NCI-H1092 (cell line): ENCODE data around the gene PNP.
"Not testable (repeated sequence)": the region's sequence is repeated elsewhere in the genome, so short reads cannot be mapped to it uniquely, and the experiment has no call there.

Experiments used
- DNase-seq: peaks from one replicate; lab custom pipeline; 2025; lab: John Stamatoyannopoulos, UW

The PNP gene

DNA sequence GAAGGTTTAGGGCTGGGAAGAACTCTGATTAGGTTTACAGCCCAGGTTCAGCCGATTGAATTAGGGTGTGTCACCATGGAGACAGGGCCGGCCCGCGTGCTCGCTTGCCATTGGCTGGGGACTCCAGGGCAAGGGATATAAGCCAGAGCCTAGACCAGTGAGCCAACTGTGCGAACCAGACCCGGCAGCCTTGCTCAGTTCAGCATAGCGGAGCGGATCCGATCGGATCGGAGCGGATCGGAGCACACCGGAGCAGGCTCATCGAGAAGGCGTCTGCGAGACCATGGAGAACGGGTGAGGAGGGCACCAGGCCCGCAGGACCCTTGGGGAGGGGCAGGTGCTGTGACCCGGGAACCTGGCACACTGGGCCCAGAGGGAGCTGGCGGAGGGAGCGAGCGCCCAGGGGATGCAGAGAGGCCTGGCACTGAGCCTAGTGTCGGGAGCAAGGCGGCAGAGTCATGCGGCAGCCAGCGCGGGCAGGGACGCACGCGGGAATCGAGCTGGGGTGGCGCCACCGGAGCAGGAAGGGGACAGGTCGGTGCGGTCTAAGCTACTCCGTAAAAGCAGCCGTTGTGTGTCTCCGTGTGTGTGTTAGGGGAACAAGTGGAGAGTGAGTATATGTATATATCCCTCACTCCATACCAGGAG, at the start of gene PNP:
Gene PNP (plus strand): TSS at position 165 of the 648 bp plus-strand sequence. CDS start 119 bp downstream, at position 284.
- DNase-seq: peak; percentile 97

DNA sequence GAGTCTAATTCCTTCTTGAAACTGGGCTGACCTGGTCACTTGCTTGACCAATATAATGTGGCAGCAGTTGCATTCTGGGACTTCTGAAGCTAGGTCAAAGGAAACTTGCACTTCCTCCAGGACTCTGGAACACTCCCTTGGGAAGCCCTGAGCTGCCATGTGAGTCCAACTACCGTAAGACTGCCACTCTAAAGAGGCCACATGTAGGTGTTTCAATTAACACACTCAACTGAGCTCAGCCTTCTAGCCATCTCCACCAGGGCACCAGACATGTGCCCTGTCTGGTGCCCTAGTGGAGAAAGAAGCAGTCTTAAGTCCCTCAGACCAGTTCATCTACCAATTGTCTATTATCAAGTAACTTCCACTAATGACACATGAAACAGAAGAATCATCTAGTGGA, 49.8 kb upstream of the PNP start:
- DNase-seq: no peak

DNA sequence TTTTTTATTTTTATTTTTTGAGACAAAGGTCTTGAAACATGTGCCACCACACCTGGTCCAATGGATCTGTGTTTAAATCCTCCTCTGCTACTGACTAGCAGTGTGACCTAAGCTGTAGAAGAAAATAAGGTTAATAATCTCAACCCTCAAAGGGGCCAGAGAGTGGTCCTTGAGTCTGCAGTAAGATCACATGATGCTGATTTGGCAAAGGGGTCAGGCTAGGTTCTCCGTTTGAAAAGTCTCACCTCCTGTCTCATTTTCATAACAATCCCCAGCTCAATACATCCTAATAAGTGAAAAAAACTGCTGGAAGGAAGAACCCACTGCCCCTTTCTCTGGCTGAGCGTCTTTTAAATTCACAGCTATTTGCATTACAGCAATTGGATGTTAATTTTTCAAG, 47.9 kb upstream of the PNP start:
- no peak for DNase-seq

DNA sequence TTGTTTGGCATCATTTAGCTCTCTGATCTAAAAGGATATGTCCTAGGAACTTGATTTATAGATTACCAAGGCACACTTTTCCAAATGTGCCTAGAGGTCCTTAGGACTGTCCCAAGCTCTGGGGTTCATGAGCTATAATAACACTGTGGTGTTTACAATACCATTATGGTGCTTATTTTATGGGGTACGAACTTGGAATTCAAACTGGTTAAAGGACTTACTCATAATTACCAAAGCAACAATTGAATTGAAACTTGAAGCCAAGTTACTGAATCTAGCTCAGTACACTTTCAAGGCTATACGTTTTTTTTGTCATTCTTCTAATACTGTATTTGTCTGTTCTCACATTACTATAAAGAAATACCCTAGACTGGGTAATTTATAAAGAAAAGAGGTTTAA, 46.3 kb upstream of the PNP start:
- no peak for DNase-seq

DNA sequence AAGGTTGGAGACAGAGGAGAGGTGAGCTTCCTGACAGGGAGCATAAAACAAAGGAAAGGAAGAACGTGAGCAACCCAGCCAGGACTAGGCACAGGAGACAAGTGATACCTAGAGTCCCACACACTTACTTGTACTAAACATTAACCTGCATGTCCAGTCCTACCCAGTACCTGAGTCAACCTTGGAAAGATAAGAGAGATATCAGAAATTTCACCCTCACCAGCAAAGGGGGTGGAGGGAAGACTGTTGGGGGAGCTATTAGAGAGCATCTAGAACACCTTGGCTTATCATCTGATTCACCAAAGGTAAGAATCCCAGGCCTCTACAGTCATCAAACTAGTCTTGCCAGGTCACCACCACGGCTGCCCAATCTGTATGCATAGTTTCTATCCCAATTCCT, 44.4 kb upstream of the PNP start:
- no peak for DNase-seq

DNA sequence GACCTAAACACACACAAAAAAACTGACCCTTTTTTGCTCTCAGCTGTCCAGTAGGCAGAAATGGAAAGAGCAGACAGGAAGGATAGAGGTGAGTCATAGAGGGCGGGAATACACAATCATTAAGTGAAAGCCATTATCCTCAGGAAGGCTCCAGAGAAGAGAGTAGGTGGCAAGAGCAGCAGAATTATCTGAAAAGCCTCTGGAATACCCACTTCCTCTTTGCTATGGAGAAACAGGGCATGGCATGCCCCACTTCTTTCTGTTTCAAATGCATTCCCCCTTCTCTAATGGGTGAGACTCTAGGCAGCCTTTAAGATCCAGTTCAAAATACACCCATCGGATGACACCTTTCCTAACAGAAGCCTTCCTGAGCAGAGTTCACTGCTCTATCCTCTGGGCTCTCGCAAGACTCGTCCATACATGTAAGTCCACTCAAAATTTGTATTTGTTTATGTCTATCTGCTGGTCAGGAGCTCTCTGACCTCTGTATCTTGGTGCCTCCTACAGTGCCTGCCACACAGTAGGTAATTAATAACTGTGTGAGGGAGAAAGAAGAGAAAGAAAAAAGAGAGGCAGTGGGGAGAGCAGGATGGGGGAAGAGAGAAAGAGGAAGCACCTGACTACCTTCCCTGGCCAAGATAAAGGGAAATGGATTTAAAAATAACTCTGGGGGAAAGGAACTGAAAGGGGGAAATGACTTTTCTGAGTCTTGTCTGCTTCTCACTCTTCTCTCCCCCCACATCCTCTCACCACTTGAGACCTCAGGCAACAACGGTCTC, 41.8 kb upstream of the PNP start:
- no peak for DNase-seq

DNA sequence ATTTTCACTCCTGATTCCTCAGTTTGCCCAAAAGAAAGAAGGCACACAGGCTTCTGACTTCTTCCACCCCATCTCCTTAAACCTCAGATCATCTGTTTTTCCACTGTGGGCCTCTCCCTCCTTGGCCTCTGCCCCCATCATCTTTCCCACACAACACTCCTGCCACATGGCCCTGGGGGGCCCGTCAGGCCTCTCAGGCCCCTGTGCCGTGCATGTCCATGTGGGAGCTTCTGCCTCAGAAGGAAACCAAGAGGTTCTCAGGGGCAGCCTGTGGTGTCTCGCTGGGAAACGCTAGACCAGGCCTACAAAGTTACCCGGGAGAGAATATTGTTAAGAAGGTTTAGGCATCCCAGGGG, 41.2 kb upstream of the PNP start:
- no peak for DNase-seq

DNA sequence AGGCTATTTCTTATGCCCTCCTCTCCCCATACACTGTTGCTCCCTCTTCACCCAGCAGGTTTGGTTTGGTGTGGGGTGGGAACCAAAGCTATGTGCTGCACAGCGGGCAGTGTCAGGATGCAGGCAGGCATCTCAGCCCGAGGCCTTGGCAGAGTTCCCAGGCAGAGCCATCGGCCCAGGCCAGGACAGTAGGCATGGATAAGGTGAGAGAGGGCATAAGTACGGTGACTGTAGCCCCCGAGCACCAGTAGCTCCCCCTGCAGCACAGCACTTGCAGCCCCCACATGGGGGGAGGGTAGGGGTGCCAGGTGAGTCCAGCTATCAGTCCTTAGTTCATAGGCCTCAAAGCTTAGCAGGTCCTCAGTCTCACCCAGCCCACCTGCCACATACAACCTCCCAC, 40.4 kb upstream of the PNP start:
- no peak for DNase-seq

DNA sequence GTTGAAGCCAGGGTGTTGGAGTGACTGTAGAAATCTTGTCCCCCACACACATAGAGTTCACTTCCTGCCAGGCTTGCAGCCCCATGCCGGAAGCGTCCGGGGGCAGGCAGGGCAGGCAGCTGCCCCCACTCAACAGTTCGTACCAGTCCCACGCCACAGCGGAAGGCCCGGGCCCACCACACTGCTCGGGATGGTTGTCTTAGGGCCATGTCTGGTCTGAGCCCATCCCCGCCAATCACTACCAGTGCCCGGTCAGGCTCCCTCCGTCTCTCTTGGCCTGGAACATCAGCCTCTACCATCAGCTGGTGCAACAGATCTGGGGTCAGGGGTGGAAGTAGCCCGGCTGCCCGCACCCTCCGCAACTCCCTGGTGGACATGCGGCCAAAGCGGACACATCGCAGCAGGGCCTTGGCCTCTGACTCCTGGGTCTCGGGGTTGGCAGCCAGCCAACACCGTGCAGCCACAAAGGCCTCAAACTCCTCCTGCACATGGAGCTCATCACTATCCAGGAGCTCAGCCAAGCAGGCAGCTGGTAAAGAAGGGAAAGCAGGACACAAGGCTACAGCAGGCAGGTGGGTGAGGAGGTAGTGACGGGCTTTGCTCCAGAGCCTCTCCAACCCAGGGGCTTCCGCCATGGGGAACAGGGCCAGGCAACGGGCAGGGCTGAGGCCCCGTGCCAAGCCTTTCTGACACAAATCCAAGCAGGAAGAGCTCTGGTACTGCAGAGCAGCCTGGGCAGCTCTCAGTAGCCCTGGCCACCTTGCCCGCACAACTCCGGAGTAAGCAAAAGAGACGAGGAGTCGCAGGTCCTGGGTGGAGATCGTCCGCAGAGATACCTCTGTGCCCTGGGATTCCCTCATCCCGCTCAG, 39.2 kb upstream of the PNP start:
- peak; percentile 91 for DNase-seq

DNA sequence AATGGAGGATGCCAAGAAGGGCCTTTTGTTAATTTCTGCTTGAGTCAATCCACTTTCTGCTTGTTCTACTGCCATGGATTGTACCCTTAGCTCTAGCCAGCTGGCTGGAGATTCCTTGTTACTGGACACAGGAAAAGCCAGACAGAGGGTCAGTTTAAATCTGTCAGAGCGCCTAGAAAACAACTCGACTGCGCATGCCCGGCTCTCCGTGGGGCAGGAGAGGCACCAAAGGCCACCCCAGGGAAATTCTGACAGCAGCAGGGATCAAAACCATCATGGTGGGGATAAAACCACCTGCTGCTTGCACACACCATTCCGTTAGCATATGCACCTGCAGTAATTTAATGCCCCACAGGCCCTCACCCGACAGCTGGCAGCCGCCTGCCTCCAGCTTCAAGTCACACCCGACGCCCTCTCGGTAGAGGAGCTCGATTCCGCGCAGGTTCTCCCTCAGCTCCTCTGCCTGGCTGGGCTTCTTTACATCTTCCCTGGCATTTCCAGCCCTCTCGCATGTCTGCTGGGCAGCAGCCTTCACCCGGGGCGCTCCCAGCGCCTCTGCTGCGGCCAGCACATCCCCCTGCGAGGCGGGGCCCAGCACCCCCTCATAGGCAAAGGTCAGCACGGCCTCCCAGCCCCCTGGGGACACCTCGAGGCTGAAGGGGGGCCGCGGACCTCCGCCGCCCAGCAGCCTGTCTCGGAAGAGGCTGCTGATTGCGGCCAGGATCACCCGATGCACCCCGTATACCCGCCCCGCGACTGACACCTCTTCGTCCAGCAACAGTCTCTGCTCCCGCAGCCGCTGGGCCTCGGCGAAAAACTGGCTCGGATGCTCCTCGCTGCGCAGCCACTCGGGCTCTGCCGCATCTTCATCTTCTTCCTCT, 34.3 kb upstream of the PNP start:
- DNase-seq: no peak

DNA sequence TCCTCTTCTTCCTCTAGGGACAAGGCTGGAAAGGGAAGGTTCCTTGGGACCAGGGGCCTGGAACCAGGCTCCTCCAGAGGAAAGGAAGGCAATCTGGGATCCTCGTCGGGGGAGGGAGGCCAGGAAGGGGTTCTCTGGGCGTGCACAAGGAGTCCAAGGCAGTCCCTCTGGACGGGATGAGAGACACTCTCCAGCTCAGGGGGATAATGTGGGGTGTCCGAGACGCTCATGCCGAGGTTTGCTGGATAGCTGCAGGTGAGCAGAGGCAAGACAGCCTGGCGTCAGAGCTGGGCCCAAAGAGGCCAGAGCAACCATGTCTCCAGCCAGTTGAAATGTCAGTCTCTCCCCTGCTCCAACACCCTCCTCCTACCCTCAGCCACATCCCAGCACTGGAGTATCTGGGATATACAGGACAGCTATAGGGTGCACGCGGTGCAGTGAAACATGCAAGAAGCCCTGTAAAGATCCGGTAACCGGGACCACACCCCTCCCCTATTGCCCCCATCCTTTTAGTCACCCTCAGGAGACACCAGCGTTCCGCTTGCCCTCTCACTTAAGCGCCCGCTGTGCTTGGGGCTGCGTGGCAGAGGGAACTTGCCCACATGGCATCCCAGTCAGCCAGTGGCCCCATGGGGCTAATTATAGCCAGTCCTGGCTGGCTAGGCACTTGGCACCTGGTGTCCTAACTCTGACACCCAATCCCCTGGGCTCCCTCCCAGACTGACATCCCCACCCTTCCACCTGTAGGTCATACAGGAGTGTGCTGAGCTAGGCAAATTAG, 33.4 kb upstream of the PNP start, which contains the start of gene KLHL33:
Gene KLHL33 (minus strand): TSS at position 585 of the 781 bp plus-strand sequence. CDS start 355 bp downstream, at position 230.
- DNase-seq: no peak

DNA sequence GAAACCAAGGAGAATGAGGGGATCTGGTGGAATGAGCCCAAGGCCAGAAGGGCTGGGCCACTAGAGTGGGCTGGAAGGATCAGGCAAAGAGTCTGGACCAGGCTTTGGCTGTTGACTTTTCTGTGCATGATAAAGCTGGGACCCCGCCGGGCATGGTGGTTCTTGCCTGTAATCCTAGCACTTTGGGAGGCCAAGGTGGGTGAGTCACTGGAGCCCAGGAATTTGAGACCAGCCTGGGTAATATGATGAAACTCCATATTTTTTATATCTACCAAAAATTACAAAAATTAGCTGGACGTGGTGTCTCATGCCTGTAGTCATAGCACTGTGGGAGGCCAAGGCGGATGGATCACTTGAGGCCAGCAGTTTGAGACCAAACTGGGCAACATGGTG, 32.8 kb upstream of the PNP start:
- DNase-seq: no peak

DNA sequence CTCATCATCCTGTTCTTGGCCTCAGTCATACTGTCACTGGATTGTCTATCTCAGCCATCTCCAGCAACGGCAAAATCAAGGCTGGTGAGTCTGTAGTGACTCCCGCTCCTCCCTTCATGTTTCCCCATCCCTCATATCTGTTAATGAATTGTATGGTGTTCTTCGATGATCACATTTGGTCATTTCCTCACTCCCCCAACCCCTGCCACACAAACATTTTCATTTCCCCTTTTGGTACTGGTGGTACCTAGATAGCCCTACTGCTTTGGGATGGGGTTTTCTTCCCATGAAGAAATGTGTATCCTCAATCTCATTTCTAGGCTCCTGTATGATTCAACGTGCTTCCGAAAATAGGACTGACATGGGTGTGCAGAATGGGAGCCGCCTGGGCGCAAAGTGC, 30.5 kb upstream of the PNP start:
- no peak for DNase-seq

DNA sequence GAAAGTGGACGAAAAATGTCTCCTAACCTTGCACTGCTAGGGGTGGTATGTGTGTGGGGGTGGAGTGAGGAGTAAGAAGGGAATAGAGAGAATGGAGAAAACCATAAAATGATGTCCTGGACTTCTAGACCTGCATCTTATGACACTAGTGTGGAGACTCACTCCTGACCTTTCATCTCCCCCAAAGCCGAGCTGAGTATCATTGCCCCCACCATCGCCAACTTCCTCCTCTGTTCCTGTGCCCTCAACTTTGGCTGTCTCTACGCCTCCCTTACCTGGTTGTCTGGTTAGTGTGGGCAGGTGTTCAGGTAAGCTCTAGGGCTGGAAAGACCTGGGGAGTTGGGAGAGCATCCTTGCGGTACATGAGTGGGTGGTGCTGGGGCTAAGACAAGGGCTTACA, 28.7 kb upstream of the PNP start:
- DNase-seq: no peak

DNA sequence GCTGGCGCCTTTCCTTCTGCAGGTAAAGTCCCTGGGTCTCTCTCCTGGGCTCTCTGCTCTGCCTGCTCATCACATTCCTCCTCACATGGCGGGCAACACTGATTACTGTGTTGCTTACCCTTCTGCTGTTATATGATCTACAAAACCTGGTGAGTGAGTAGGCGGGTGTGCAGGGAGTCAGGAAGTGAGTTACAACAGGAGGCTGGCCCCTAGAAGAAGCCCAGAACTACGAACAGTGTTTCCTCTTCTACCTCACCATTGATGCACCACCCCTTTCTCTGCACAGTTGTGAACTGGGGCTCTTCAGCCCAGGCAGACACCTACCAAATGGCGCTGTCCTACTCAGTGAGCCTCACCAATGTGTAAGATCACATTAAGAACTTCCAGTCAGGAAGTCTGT, 28.3 kb upstream of the PNP start:
- DNase-seq: no peak

DNA sequence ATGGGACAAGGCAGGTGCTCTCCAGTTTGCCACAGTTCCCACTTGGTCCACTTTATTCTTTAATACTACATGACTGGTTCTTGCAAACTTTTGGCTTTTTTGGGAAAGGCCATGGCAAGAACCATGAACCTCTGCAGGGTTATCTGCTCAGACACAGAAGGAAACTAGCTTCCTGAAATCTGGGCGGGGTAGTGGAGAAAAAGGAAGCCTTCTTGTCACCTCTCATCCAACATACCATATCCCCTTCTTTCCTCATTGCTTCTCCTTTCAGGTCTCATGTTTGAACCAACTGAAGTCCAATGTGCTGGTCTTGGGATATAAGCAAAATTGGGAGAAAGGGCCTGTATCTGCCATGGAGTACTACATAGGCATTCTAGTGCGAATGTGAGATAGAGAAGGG, 27.7 kb upstream of the PNP start:
- DNase-seq: no peak

DNA sequence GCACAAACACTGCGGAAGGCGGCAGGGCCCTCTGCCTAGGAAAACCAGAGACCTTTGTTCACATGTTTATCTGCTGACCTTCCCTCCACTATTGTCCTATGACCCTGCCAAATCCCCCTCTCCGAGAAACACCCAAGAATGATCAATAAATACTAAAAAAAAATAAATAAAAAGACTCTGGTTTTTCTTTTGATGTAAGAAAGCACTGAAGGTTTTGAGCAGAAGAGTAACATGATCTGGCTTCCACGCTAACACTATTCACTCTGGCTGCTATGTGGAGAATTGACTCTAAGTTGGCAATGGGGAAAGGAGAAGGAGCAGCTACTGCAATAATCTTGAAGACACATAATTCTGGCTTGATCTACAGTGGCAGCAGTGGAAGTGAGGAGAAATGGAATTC, 25.6 kb upstream of the PNP start:
- not testable (repeated sequence) for DNase-seq

DNA sequence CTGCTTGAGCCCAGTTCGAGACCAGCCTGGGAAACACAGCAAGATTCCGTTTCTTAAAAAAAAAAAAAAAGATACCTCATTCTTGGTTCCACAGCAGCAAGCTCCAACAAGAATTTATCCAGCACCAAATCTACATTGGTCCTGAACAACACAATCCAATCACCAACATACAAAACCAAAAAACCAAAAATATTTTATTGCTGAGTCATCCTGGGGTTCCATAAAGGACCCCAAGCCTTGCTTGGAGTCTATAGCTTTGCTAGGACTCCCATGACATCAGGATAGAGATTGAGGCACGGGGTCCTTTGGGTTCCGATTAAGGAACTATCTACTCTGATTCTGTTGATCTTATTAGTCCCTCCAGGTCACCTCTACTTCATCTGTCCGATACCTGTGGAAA, 22.3 kb upstream of the PNP start:
- DNase-seq: no peak

DNA sequence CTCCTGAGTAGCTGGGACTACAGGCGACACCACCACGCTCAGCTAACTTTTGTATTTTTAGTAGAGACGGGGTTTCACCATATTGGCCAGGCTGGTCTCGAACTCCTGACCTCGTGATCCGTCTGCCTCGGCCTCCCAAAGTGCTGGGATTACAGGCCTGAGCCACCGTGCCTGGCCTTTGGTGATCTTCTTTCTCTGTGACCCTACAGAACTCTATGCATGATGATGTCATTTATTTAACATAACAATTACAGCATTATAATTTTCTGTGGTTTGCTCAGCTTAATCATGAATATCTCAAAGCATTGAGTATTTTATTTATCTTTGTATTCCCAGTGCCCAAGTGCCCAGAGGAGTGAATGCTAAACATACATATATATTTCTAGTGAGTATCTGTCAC, 16.4 kb upstream of the PNP start:
- not testable (repeated sequence) for DNase-seq

DNA sequence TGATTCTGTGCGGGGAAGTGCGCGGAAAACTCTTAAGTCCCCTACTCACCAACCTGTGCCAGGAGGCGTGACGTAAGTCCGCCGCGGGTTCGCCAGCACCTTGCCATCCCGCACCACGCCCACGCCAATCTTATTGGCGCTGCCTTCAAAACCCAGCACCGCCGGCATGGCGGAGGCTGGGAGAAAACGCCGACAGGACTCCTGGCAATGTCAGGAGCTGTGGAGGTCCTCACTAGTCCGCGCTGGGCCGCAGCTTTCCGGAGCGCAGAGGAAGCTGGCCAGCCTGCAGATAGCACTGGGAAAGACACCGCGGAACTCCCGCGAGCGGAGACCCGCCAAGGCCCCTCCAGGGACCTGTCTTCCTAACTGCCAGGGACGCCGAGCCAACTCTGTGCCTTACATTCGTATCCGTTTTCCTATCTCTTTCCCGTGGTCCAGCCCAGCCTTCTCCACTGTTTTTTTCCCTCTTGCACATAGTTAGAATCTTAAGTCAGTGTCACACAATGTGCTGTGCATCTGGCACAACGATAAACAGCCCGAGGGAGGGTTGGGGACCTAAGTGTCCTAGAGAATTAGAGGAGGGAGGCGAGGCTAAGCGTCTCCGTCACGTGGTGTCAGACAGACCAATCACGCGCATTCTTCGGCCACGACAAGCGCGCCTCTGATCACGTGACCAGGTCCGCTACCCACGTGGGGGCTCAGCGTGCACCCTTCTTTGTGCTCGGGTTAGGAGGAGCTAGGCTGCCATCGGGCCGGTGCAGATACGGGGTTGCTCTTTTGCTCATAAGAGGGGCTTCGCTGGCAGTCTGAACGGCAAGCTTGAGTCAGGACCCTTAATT, 14.5 kb upstream of the PNP start, which contains the start of the genes APEX1 and OSGEP:
Gene APEX1 (plus strand): TSS at position 711 of the 839 bp plus-strand sequence. CDS start 420 bp downstream, outside the sequence.
Gene OSGEP (minus strand): TSS at position 297 of the 839 bp plus-strand sequence. CDS start 129 bp downstream, at position 168.
- DNase-seq: peak; percentile 100
